Pancreas (tissue), 10 donors: ENCODE results near the gene GSC2. TPM values are rescaled to one million over a fixed set of nuclear protein-coding genes. Genes with fewer than 3 reads are reported as not detected.

Experiments used
- ATAC-seq, 4 donors: fragments of 200-7000 bp; cut with Tn5 transposase; one replicate each; pipeline versions ENCODE4 v1.8.0 to v1.9.1; 2020; ENCODE audit warnings: mild to moderate bottlenecking in 4 of 4, moderate library complexity in 4 of 4
- DNase-seq, 6 donors: peaks; one replicate each; pipeline ENCODE4 v3.0.0-alpha.2; 2020
- FAIRE-seq: peaks from 2 replicates; lab custom pipeline; 2012; peaks lifted over from hg19 to GRCh38; lab: Jason Lieb, UNC
- H3K27ac ChIP-seq, 4 donors: fragments of 200-600 bp; sonication (generic); 1 replicate in 3 of 4; 2 replicates in 1 of 4; pipeline versions ENCODE4 v1.5.0 to v1.8.0; 2020
- H3K27me3 ChIP-seq, 4 donors: fragments of 200-600 bp; one replicate each; pipeline ENCODE4 v1.8.0; 2021
- H3K36me3 ChIP-seq, 3 donors: fragments of 200-600 bp; sonication (generic) in 1 of 3; one replicate each; pipeline versions ENCODE4 v1.5.0 to v1.8.0; 2020 to 2021
- H3K4me1 ChIP-seq, 3 donors: fragments of 200-600 bp; one replicate each; pipeline ENCODE4 v1.8.0; 2021
- H3K4me3 ChIP-seq, 4 donors: fragments of 200-600 bp; sonication (generic) in 2 of 4; one replicate each; pipeline versions ENCODE4 v1.5.0 to v1.8.0; 2020 to 2021
- H3K9me3 ChIP-seq, 4 donors: fragments of 200-600 bp; one replicate each; pipeline ENCODE4 v1.8.0; 2021
- WGBS, 2 donors: extraction: QIAGEN DNeasy Blood & Tissue Kit; methylation state at CpG; one replicate each; pipeline ENCODE4 v1.1.7; 2013; 5-methylcytosine and 5-hydroxymethylcytosine counted together
- intact Hi-C, 3 donors: fragments of 100-400 bp; cut with DNase I; formaldehyde crosslinking; loops; one replicate each; pipeline versions ENCODE4 v1.11.1 to v1.14.2; 2022
- polyA plus RNA-seq, 2 donors: library from polyadenylated mRNA; stranded (reverse); fragments of 200-250 nt; gene quantifications; one replicate each; pipeline ENCODE4 v1.2.3, GENCODE V29; 2013
- total RNA-seq, 6 donors: library from RNA; stranded (reverse); fragmentation: NEBNext Ultra II Directional in 4 of 6; extraction: Animal tissue kit (Norgen Biotek cat#: 25700) in 4 of 6; gene quantifications; one replicate each; pipeline versions ENCODE4 v1.2.1 to v1.2.4, GENCODE V29; 2021 to 2023
- TF ChIP-seq, protein P1 (sequence below), 4 donors: fragments of 200-600 bp; sonication (generic) in 3 of 4; IDR thresholded peaks; one replicate each; pipeline versions ENCODE4 v1.5.0 to v1.8.0; 2021; ENCODE audit warnings: antibody characterized with exemption in 4 of 4
- donor health status: healthy with polysubstance abuse.
- donor health status: DM: no; HTN: no; CAD: no; lungs with moderate emphysema.
- donor health status: DM: no; HTN: no; CAD: no.
- donor health status: control.
- donor health status: control.
- donor health status: Bipolar disorder and iron deficiency.
- donor health status: DM: yes; HTN: yes; CAD: no.
- donor health status: DM: no; HTN: no; CAD: no.
- donor health status: DM: no; HTN: no; CAD: no.
- donor health status: DM: yes; HTN: yes; CAD: no.

GSC2 gene
- total and polyA plus RNA-seq, 8 donors = not detected

DNA sequence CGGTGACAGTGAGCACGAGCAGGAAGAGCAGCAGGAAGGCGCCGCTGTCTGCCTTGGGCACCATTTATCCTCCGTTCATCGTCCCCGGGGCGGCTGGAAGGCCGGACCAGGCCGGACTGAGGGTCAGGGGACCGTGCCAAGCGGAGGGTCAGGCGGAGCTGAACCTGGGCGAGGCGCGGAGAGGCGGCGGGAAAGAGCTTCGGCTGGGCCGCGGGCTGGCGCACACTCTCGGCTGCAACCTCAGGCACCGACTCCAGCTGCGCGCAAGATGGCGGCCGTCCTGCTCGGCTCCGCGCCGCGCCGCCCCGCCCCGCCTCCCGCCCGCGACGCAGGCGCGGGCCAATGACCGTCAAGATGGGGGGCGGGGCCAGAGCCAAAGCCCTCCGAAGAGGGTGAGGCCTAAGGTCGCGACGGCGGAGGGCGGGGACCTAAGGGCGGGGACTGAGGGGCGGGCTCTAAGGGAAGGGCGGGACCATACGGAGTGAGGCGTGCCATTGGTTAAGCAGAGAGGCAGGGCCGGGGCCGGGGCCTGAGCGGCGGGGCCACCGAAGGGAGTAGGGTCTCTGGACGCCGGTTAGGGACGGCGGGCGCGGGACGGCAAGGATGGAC lies 27.8 kb downstream of the GSC2 start, which contains the start of gene DGCR2:
Gene DGCR2 (minus strand): TSS at position 270 of the 609 bp plus-strand sequence. CDS start 206 bp downstream, at position 64.
- TF ChIP-seq, protein P1, sequence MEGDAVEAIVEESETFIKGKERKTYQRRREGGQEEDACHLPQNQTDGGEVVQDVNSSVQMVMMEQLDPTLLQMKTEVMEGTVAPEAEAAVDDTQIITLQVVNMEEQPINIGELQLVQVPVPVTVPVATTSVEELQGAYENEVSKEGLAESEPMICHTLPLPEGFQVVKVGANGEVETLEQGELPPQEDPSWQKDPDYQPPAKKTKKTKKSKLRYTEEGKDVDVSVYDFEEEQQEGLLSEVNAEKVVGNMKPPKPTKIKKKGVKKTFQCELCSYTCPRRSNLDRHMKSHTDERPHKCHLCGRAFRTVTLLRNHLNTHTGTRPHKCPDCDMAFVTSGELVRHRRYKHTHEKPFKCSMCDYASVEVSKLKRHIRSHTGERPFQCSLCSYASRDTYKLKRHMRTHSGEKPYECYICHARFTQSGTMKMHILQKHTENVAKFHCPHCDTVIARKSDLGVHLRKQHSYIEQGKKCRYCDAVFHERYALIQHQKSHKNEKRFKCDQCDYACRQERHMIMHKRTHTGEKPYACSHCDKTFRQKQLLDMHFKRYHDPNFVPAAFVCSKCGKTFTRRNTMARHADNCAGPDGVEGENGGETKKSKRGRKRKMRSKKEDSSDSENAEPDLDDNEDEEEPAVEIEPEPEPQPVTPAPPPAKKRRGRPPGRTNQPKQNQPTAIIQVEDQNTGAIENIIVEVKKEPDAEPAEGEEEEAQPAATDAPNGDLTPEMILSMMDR (IDR thresholded peaks at IDR 0.05) = no peak
- intact Hi-C loops = no loop called here
- peak; percentile 85 to 94 (median 88) for ATAC-seq
- WGBS, 2 donors = 1% methylated on average over 50 to 67 of the region's 67 CpGs
- FAIRE-seq = no peak
- no peaks in the 10 kb centered on the region for H3K27me3 ChIP-seq
- peak within 1 kb of the TSS; percentile 90 to 96 (median 94) for H3K27ac ChIP-seq
- H3K4me1 ChIP-seq = peaks cover 13 to 38% (median 25%) of the 10 kb centered on the region in 3 donors
- H3K9me3 ChIP-seq = no peaks in the 10 kb centered on the region
- DNase-seq = peak; percentile 96 to 99 (median 98)
- no peaks in the 10 kb centered on the region for H3K36me3 ChIP-seq
- H3K4me3 ChIP-seq = peak within 1 kb of the TSS; percentile 65 to 89 (median 82)

DNA sequence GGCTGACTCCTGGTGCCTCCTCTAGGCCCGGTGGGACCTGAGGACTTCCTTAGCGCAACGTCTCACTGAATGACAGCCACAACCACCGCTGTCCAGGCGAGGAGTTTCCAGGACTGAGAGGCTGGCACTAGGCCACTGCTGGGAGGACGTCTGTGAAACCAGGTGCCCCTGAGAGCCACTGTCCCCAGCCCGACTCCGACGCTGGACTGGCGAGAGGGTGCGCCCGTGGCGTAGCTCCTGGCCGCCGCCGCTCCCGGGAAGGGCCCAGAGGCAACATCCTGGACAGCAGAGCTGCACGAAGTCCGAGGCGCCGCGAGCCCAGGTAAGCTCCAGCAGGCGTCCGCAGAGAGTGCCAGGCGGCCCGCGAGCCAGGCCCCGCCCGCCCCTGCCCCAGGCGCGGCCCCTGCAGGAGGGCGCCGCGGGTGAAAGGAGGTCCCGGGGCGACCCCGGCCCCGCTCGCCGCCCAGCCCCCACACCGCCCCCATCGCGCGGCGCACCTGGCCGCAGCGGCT lies 28.4 kb downstream of the GSC2 start:
- no peak for FAIRE-seq
- Histone ChIP-seq H3K4me3 (peak overlapping the region; percentile 65 to 89 (median 82)), H3K27me3 (no peaks in the 10 kb centered on the region), H3K9me3 (no peaks in the 10 kb centered on the region), H3K4me1 (peaks cover 13 to 44% (median 30%) of the 10 kb centered on the region in 3 donors), H3K27ac (peak overlapping the region; percentile 90 to 96 (median 94)), H3K36me3 (no peaks in the 10 kb centered on the region)
- DNase-seq = peak; percentile 67 to 91 (median 77)
- intact Hi-C loops = no loop called here
- ATAC-seq = peak; percentile 49 to 62 (median 61)
- 0 to 1% methylated on average over 26 to 47 of the region's 47 CpGs for WGBS, 2 donors
- TF ChIP-seq, protein P1 (IDR thresholded peaks at IDR 0.05) = no peak

DNA sequence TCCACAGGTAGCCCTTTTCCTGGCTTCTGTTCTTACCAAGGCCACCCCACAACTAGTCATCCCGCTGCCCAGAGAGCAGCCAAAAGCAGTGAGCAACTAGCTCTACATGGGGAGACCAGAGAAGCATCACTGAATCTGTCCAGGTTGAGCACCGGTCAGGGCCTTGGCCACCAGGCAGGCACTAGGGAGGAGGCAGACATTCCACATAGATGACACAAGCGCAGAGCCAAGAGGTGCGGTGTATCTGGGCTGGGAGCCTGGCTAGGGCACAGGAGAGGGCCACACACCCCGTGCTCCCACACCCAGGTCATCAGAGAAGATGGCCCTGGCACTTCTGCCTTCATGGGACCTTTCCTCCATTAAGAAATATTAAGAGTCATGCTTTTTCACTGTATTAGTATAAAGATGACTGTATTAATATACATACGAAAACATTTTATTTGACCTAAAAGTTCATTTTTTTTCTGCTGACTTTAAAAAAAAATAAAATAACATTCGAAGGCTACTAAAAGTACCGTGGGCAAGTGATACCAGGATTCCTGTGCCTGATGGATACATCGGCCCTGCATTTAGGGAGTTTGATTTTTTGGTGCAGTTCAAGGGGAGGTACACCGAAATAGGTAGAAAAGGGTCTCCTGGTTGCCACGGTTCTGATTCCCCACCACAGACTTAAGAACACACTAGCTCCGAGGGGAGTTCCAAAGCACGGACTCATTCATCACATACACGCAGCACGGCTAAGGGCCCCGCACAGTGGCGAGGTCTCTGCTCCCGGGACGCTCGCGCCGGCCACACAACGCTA lies 29.1 kb downstream of the GSC2 start:
- no peaks in the 10 kb centered on the region for H3K9me3 ChIP-seq
- DNase-seq (peak in 5 of 6 donors; percentile 65 to 81 (median 71)), FAIRE-seq (no peak), ATAC-seq (peak; percentile 42 to 63 (median 56))
- H3K27me3 ChIP-seq = no peaks in the 10 kb centered on the region
- TF ChIP-seq, protein P1 (IDR thresholded peaks at IDR 0.05) = no peak
- peak overlapping the region; percentile 90 to 96 (median 94) for H3K27ac ChIP-seq
- peaks cover 13 to 45% (median 30%) of the 10 kb centered on the region in 3 donors for H3K4me1 ChIP-seq
- peak overlapping the region; percentile 65 to 89 (median 82) for H3K4me3 ChIP-seq
- H3K36me3 ChIP-seq = no peaks in the 10 kb centered on the region
- 4 to 5% methylated on average over 23 of the region's 23 CpGs for WGBS, 2 donors
- intact Hi-C loops = no loop called here

DNA sequence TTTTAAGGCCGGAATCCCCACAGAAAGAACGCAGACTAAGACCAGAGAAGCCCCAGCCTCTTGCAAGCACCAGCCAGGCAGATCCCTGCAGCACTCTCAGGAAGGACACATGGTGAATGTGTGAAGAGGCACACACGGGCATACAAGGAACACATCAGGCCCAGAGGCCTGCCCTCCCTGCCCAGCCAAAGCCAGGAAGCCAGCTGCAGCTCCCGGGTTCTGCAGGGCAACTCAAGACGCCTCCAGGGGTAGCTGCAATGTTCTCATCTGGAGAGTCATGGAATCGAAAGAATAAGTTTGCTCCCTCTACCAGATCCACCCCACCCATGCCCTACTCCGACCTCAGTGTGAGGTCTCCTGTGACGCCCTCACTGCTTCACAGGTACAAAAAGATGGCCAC lies 30.1 kb downstream of the GSC2 start:
- Histone ChIP-seq H3K4me1 (peaks cover 13 to 45% (median 30%) of the 10 kb centered on the region in 3 donors), H3K27me3 (no peaks in the 10 kb centered on the region), H3K27ac (peak overlapping the region in 3 of 4 donors; percentile 90 to 96 (median 94)), H3K36me3 (no peaks in the 10 kb centered on the region), H3K4me3 (no peak overlapping the region), H3K9me3 (no peaks in the 10 kb centered on the region)
- intact Hi-C loops = no loop called here
- no peak for FAIRE-seq
- DNase-seq = no peak
- no peak for ATAC-seq
- TF ChIP-seq, protein P1 (IDR thresholded peaks at IDR 0.05) = no peak
- WGBS, 2 donors = 51 to 56% methylated on average over 8 of the region's 8 CpGs
